ENCODE data around the gene STH. TPM values are rescaled to one million over a fixed set of nuclear protein-coding genes. Genes with fewer than 3 reads are reported as not detected.

STH gene
- total RNA-seq, 2 experiments from 2014 or later, result not detected

GRCh38 chr17:46042246-46042645 lies 43.2 kb downstream of the STH start:
- Mint-ChIP-seq H3K27ac (no peak overlapping the region), H3K36me3 (ENCODE audit: low read depth) (peaks cover 90% of the 10 kb centered on the region), H3K4me1 (ENCODE audit: low read depth) (peaks cover 18% of the 10 kb centered on the region), H3K9me3 (no peaks in the 10 kb centered on the region), H3K27me3 (no peaks in the 10 kb centered on the region), H3K4me3 (no peak overlapping the region)
- POLR2A ChIA-PET, result no interaction called here
- H3K9me3 ChIP-seq (ENCODE audit: control insufficient read depth in 1 of 2, insufficient read depth in 1 of 2, low read length in 2 of 2), result no peaks in the 10 kb centered on the region
- CTCF ChIA-PET, result interaction anchor here (0.9 to 1.3 kb wide), 2 partner anchors 8 to 152 kb away, joined by 3 read pairs; no protein-coding TSS in a partner anchor
- intact Hi-C loops (cut with DNase I, micrococcal nuclease), result no loop called here
- H3K27me3 ChIP-seq (ENCODE audit: control insufficient read depth in 1 of 2, insufficient read depth in 2 of 2, low read length in 2 of 2), result no peaks in the 10 kb centered on the region
- ATAC-seq (ENCODE audit: poor library complexity) (no peak), DNase-seq (no peak)
- H3K4me3 ChIP-seq (ENCODE audit: low read length), result no peak overlapping the region
- H3K4me1 ChIP-seq (ENCODE audit: insufficient read depth, low read length), result no peaks in the 10 kb centered on the region
- no peak for TF ChIP-seq CTCF (IDR thresholded peaks at IDR 0.05)
- H3K27ac ChIP-seq (ENCODE audit: low read depth in 1 of 2, low read length in 2 of 2), result no peak overlapping the region
- H3K36me3 ChIP-seq (ENCODE audit: insufficient read depth, low read length), result peaks cover 92% of the 10 kb centered on the region

GRCh38 chr17:46042925-46043324 lies 43.9 kb downstream of the STH start:
- Histone ChIP-seq H3K36me3 (ENCODE audit: insufficient read depth, low read length) (peaks cover 92% of the 10 kb centered on the region), H3K27me3 (ENCODE audit: control insufficient read depth in 1 of 2, insufficient read depth in 2 of 2, low read length in 2 of 2) (no peaks in the 10 kb centered on the region), H3K4me1 (ENCODE audit: insufficient read depth, low read length) (no peaks in the 10 kb centered on the region), H3K27ac (ENCODE audit: low read depth in 1 of 2, low read length in 2 of 2) (no peak overlapping the region), H3K9me3 (ENCODE audit: control insufficient read depth in 1 of 2, insufficient read depth in 1 of 2, low read length in 2 of 2) (no peaks in the 10 kb centered on the region), H3K4me3 (ENCODE audit: low read length) (no peak overlapping the region)
- peaks cover 90% of the 10 kb centered on the region for H3K36me3 Mint-ChIP-seq (ENCODE audit: low read depth)
- DNase-seq, result no peak
- no peak for TF ChIP-seq CTCF (IDR thresholded peaks at IDR 0.05)
- intact Hi-C loops (cut with DNase I, micrococcal nuclease), result no loop called here
- peak overlapping the region; percentile 34 for H3K27ac Mint-ChIP-seq
- no peak overlapping the region for H3K4me3 Mint-ChIP-seq
- no peaks in the 10 kb centered on the region for H3K9me3 Mint-ChIP-seq
- CTCF ChIA-PET, result interaction anchor here (0.9 to 2.4 kb wide), 2 partner anchors 141 to 151 kb away, joined by 3 to 5 read pairs; no protein-coding TSS in a partner anchor
- ATAC-seq (ENCODE audit: poor library complexity), result no peak
- H3K4me1 Mint-ChIP-seq (ENCODE audit: low read depth), result peaks cover 18% of the 10 kb centered on the region
- POLR2A ChIA-PET, result interaction anchor here (0.8 kb wide), 1 partner anchor 16 kb away, joined by 5 read pairs; no protein-coding TSS in a partner anchor
- H3K27me3 Mint-ChIP-seq, result no peaks in the 10 kb centered on the region

- TF ChIP-seq CTCF (IDR thresholded peaks at IDR 0.05), result no peak
- Mint-ChIP-seq H3K9me3 (no peaks in the 10 kb centered on the region), H3K36me3 (ENCODE audit: low read depth) (peaks cover 90% of the 10 kb centered on the region), H3K27me3 (no peaks in the 10 kb centered on the region), H3K4me3 (no peak overlapping the region), H3K4me1 (ENCODE audit: low read depth) (peaks cover 18% of the 10 kb centered on the region), H3K27ac (no peak overlapping the region)
- no peaks in the 10 kb centered on the region for H3K4me1 ChIP-seq (ENCODE audit: insufficient read depth, low read length)
- intact Hi-C loops (cut with DNase I, micrococcal nuclease), result loop anchor here (1.0 to 2.0 kb wide), 6 partner anchors 41 to 170 kb away; no protein-coding TSS in a partner anchor
- no peak overlapping the region for H3K27ac ChIP-seq (ENCODE audit: low read depth in 1 of 2, low read length in 2 of 2)
- no peak for ATAC-seq (ENCODE audit: poor library complexity)
- peaks cover 92% of the 10 kb centered on the region for H3K36me3 ChIP-seq (ENCODE audit: insufficient read depth, low read length)
- CTCF ChIA-PET, result interaction anchor here (1.1 to 2.7 kb wide), 14 partner anchors 8 to 169 kb away, joined by 4 to 31 read pairs (median 6); partner anchors contain the start of gene KANSL1
- no peaks in the 10 kb centered on the region for H3K27me3 ChIP-seq (ENCODE audit: control insufficient read depth in 1 of 2, insufficient read depth in 2 of 2, low read length in 2 of 2)
- POLR2A ChIA-PET, result interaction anchor here (1.1 to 2.0 kb wide), 4 partner anchors 143 to 169 kb away, joined by 3 to 16 read pairs (median 12); partner anchors contain the start of gene KANSL1
- no peaks in the 10 kb centered on the region for H3K9me3 ChIP-seq (ENCODE audit: control insufficient read depth in 1 of 2, insufficient read depth in 1 of 2, low read length in 2 of 2)
- no peak for DNase-seq
- no peak overlapping the region for H3K4me3 ChIP-seq (ENCODE audit: low read length)
Measured at GRCh38 chr17:46043606-46044005, 44.6 kb downstream of the STH start.
